Activated CD4-positive, alpha-beta memory T cell treated with anti-CD3 and anti-CD28 coated beads for 36 hours (primary cell): ENCODE results near the gene PSMG3. TPM values are rescaled to one million over a fixed set of nuclear protein-coding genes. Genes with fewer than 3 reads are reported as not detected.

ENCODE experiments used
- CTCF ChIA-PET: fragments of 350-600 bp; sonication (Branson Sonifier 250); formaldehyde crosslinking; loops from one replicate; lab custom pipeline; 2021; ENCODE audit warnings: antibody characterized with exemption, inconsistent platforms; lab: Charles Lee
- POLR2A ChIA-PET: fragments of 350-600 bp; sonication (Branson Sonifier 250); formaldehyde crosslinking; loops from one replicate; lab custom pipeline; 2021; ENCODE audit warnings: antibody characterized with exemption; lab: Charles Lee
- DNase-seq: peaks from one replicate; pipeline ENCODE4 v3.0.0-alpha.2; 2020
- H3K27ac Mint-ChIP-seq: one replicate; pipeline ENCODE4 v1.8.0; 2021; ENCODE audit warnings: mixed read lengths
- H3K27me3 Mint-ChIP-seq: one replicate; pipeline ENCODE4 v1.8.0; 2021; ENCODE audit warnings: mixed read lengths
- H3K36me3 Mint-ChIP-seq: one replicate; pipeline ENCODE4 v1.8.0; 2021; ENCODE audit warnings: mixed read lengths
- H3K4me1 Mint-ChIP-seq: one replicate; pipeline ENCODE4 v1.8.0; 2021; ENCODE audit warnings: low read depth, mixed read lengths
- H3K4me3 Mint-ChIP-seq: one replicate; pipeline ENCODE4 v1.8.0; 2021; ENCODE audit warnings: mild to moderate bottlenecking, mixed read lengths
- H3K9me3 Mint-ChIP-seq: one replicate; pipeline ENCODE4 v1.8.0; 2021; ENCODE audit warnings: mixed read lengths
- intact Hi-C: fragments of 100-400 bp; cut with micrococcal nuclease; formaldehyde crosslinking; loops from one replicate; pipeline ENCODE4 v1.15.1; 2023
- total RNA-seq, 2 experiments: library from RNA; stranded (reverse); gene quantifications; one replicate each; pipeline ENCODE4 v1.2.3, GENCODE V29; 2021

The PSMG3 gene
- total RNA-seq, 2 experiments from 2014 or later = 48.1 to 55.0 TPM

- Mint-ChIP-seq H3K27me3 (no peaks in the 10 kb centered on the region), H3K9me3 (no peaks in the 10 kb centered on the region), H3K27ac (no peak overlapping the region), H3K36me3 (peaks cover 11% of the 10 kb centered on the region), H3K4me1 (no peaks in the 10 kb centered on the region), H3K4me3 (no peak overlapping the region)
- no peak for DNase-seq
- ChIA-PET POLR2A (no interaction called here), CTCF (no interaction called here)
- intact Hi-C loops = no loop called here
Observed at GRCh38 chr7:1543826-1544177, 26.0 kb downstream of the PSMG3 start.

- H3K27me3 Mint-ChIP-seq = no peaks in the 10 kb centered on the region
- no peaks in the 10 kb centered on the region for H3K9me3 Mint-ChIP-seq
- intact Hi-C loops = no loop called here
- ChIA-PET CTCF (no interaction called here), POLR2A (no interaction called here)
- no peak overlapping the region for H3K27ac Mint-ChIP-seq
- no peak overlapping the region for H3K4me3 Mint-ChIP-seq
- no peaks in the 10 kb centered on the region for H3K4me1 Mint-ChIP-seq
- peaks cover 11% of the 10 kb centered on the region for H3K36me3 Mint-ChIP-seq
- no peak for DNase-seq
Observed at GRCh38 chr7:1542841-1543747, 26.7 kb downstream of the PSMG3 start.

- peaks cover 13% of the 10 kb centered on the region for H3K36me3 Mint-ChIP-seq
- intact Hi-C loops = no loop called here
- H3K27me3 Mint-ChIP-seq = no peaks in the 10 kb centered on the region
- POLR2A ChIA-PET = no interaction called here
- no peak for DNase-seq
- no peaks in the 10 kb centered on the region for H3K9me3 Mint-ChIP-seq
- CTCF ChIA-PET = no interaction called here
- no peaks in the 10 kb centered on the region for H3K4me1 Mint-ChIP-seq
- H3K27ac Mint-ChIP-seq = no peak overlapping the region
- no peak overlapping the region for H3K4me3 Mint-ChIP-seq
Observed at GRCh38 chr7:1542329-1542728, 27.5 kb downstream of the PSMG3 start.

GRCh38 chr7:1541431-1542162, 28.2 kb downstream of the PSMG3 start:
- CTCF ChIA-PET = no interaction called here
- DNase-seq = no peak
- Mint-ChIP-seq H3K4me1 (peaks cover 2% of the 10 kb centered on the region), H3K36me3 (peaks cover 15% of the 10 kb centered on the region), H3K27me3 (no peaks in the 10 kb centered on the region), H3K9me3 (no peaks in the 10 kb centered on the region), H3K4me3 (no peak overlapping the region), H3K27ac (no peak overlapping the region)
- POLR2A ChIA-PET = no interaction called here
- intact Hi-C loops = no loop called here

GRCh38 chr7:1540776-1541271, 29.0 kb downstream of the PSMG3 start:
- intact Hi-C loops = no loop called here
- CTCF ChIA-PET = no interaction called here
- POLR2A ChIA-PET = no interaction called here
- Mint-ChIP-seq H3K4me3 (no peak overlapping the region), H3K27ac (no peak overlapping the region), H3K36me3 (peaks cover 18% of the 10 kb centered on the region), H3K4me1 (peaks cover 4% of the 10 kb centered on the region), H3K27me3 (no peaks in the 10 kb centered on the region), H3K9me3 (no peaks in the 10 kb centered on the region)
- DNase-seq = no peak

GRCh38 chr7:1539882-1540775, 29.7 kb downstream of the PSMG3 start:
- CTCF ChIA-PET = no interaction called here
- no peak for DNase-seq
- intact Hi-C loops = no loop called here
- peaks cover 4% of the 10 kb centered on the region for H3K4me1 Mint-ChIP-seq
- H3K27ac Mint-ChIP-seq = no peak overlapping the region
- H3K36me3 Mint-ChIP-seq = peaks cover 18% of the 10 kb centered on the region
- POLR2A ChIA-PET = no interaction called here
- H3K27me3 Mint-ChIP-seq = no peaks in the 10 kb centered on the region
- H3K4me3 Mint-ChIP-seq = no peak overlapping the region
- no peaks in the 10 kb centered on the region for H3K9me3 Mint-ChIP-seq

GRCh38 chr7:1539181-1539881, 30.5 kb downstream of the PSMG3 start:
- H3K4me3 Mint-ChIP-seq = no peak overlapping the region
- no peaks in the 10 kb centered on the region for H3K9me3 Mint-ChIP-seq
- no peak overlapping the region for H3K27ac Mint-ChIP-seq
- H3K36me3 Mint-ChIP-seq = peaks cover 18% of the 10 kb centered on the region
- DNase-seq = no peak
- intact Hi-C loops = no loop called here
- ChIA-PET CTCF (no interaction called here), POLR2A (no interaction called here)
- H3K4me1 Mint-ChIP-seq = peaks cover 4% of the 10 kb centered on the region
- no peaks in the 10 kb centered on the region for H3K27me3 Mint-ChIP-seq

- POLR2A ChIA-PET = no interaction called here
Observed at GRCh38 chr7:1538544-1539180, 31.2 kb downstream of the PSMG3 start.

GRCh38 chr7:1537535-1538412, 32.1 kb downstream of the PSMG3 start:
- Mint-ChIP-seq H3K4me1 (peaks cover 19% of the 10 kb centered on the region), H3K9me3 (no peaks in the 10 kb centered on the region), H3K27ac (no peak overlapping the region), H3K36me3 (peaks cover 20% of the 10 kb centered on the region), H3K27me3 (no peaks in the 10 kb centered on the region), H3K4me3 (no peak overlapping the region)
- DNase-seq = no peak
- POLR2A ChIA-PET = no interaction called here
- CTCF ChIA-PET = no interaction called here
- intact Hi-C loops = no loop called here

More at GRCh38 chr7:1538544-1539180, 31.2 kb downstream of the PSMG3 start:
- Mint-ChIP-seq H3K4me1 (peaks cover 10% of the 10 kb centered on the region), H3K4me3 (no peak overlapping the region), H3K27ac (no peak overlapping the region), H3K9me3 (no peaks in the 10 kb centered on the region), H3K27me3 (no peaks in the 10 kb centered on the region), H3K36me3 (peaks cover 18% of the 10 kb centered on the region)
- CTCF ChIA-PET = no interaction called here
- intact Hi-C loops = no loop called here
- no peak for DNase-seq

GRCh38 chr7:1536743-1537534, 32.9 kb downstream of the PSMG3 start:
- Mint-ChIP-seq H3K27me3 (no peaks in the 10 kb centered on the region), H3K4me3 (no peak overlapping the region), H3K27ac (no peak overlapping the region), H3K36me3 (peaks cover 21% of the 10 kb centered on the region), H3K4me1 (peaks cover 21% of the 10 kb centered on the region), H3K9me3 (no peaks in the 10 kb centered on the region)
- ChIA-PET CTCF (no interaction called here), POLR2A (no interaction called here)
- no peak for DNase-seq
- intact Hi-C loops = no loop called here
